Erythroblast (primary cell): ENCODE measurements around the gene DIP2C.

Experiments
- GATA1 ChIP-seq: IDR thresholded peaks from 2 replicates; pipeline ENCODE4 v1.6.1; 2011; ENCODE audit warnings: low read depth, mild to moderate bottlenecking, control low read depth, low read length, moderate library complexity
- POLR2A ChIP-seq: IDR thresholded peaks from 2 replicates; pipeline ENCODE4 v1.6.1; 2011; ENCODE audit warnings: mild to moderate bottlenecking, low read length

- TF ChIP-seq GATA1 (no peak), POLR2A (no peak)
Measured at GRCh38 chr10:267705-268104, 421.8 kb downstream of the DIP2C start.
